ENCODE measurements around the gene PPARD.

- TF ChIP-seq CTCF (IDR thresholded peaks at IDR 0.05; ENCODE audit: insufficient read depth, low read length): no peak
- no peak for TF ChIP-seq POLR2AphosphoS5 (IDR thresholded peaks at IDR 0.05; ENCODE audit: low read depth)
Measured at GRCh38 chr6:35474942-35475570, 132.7 kb downstream of the PPARD start.

All from HL-60 (cell line).